Colonic mucosa (tissue), 4 donors: ENCODE measurements around the gene CLASP2. TPM values are rescaled to one million over a fixed set of nuclear protein-coding genes. Genes with fewer than 3 reads are reported as not detected.

Experiments
- DNase-seq: peaks from one replicate; pipeline ENCODE4 v3.0.0-alpha.2; 2020
- H3K27ac ChIP-seq: fragments of 200-600 bp; one replicate; pipeline ENCODE4 v1.8.0; 2021
- H3K27me3 ChIP-seq: fragments of 200-600 bp; one replicate; pipeline ENCODE4 v1.8.0; 2021
- H3K36me3 ChIP-seq: fragments of 200-600 bp; one replicate; pipeline ENCODE4 v1.8.0; 2021
- H3K4me1 ChIP-seq: fragments of 200-600 bp; one replicate; pipeline ENCODE4 v1.8.0; 2021; ENCODE audit warnings: mild to moderate bottlenecking
- H3K4me3 ChIP-seq: fragments of 200-600 bp; one replicate; pipeline ENCODE4 v1.8.0; 2021
- H3K9ac ChIP-seq, 2 donors: one replicate each; pipeline ENCODE4 v1.7.0; 2013; ENCODE audit warnings: control low read depth in 2 of 2, low read depth in 2 of 2, low read length in 2 of 2
- H3K9me3 ChIP-seq: fragments of 200-600 bp; one replicate; pipeline ENCODE4 v1.8.0; 2021
- intact Hi-C: fragments of 100-400 bp; cut with DNase I; formaldehyde crosslinking; loops from one replicate; pipeline ENCODE4 v1.14.1; 2022
- total RNA-seq, 2 donors: library from RNA; stranded (reverse); fragmentation: NEBNext Ultra II Directional in 1 of 2; extraction: Animal tissue kit (Norgen Biotek cat#: 25700) in 1 of 2; gene quantifications; one replicate each; pipeline ENCODE4 v1.2.1, GENCODE V29; 2021
- TF ChIP-seq, protein P1 (sequence below): fragments of 200-600 bp; IDR thresholded peaks from one replicate; pipeline ENCODE4 v1.8.0; 2022; ENCODE audit warnings: antibody characterized with exemption, mild to moderate bottlenecking
- donor health status: healthy.
- donor health status: DM: no; HTN: no; CAD: no.
- donor health status: DM: no; HTN: no; CAD: no.

Gene CLASP2
- total RNA-seq, 2 donors from 2014 or later, result 37.4 to 40.9 TPM

DNA sequence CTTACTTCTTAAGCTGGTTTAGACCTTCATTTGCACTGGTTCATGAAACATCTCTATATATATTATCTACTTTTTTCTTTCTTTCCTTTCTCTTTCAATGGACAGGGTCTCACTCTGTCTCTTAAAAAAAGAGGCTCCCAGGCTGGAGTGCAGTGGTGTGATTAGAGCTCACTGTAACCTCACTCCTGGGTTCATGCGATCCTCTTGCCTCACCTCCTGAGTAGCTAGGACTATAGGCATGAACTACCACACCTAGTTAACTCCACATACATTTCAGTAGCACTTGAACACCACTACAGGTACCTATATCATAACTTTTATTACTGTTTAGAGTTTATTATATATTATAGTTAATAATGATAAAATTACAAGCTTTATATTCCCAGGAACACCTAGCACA lies 160.8 kb downstream of the CLASP2 start:
- H3K9me3 ChIP-seq, result no peaks in the 10 kb centered on the region
- TF ChIP-seq, protein P1, sequence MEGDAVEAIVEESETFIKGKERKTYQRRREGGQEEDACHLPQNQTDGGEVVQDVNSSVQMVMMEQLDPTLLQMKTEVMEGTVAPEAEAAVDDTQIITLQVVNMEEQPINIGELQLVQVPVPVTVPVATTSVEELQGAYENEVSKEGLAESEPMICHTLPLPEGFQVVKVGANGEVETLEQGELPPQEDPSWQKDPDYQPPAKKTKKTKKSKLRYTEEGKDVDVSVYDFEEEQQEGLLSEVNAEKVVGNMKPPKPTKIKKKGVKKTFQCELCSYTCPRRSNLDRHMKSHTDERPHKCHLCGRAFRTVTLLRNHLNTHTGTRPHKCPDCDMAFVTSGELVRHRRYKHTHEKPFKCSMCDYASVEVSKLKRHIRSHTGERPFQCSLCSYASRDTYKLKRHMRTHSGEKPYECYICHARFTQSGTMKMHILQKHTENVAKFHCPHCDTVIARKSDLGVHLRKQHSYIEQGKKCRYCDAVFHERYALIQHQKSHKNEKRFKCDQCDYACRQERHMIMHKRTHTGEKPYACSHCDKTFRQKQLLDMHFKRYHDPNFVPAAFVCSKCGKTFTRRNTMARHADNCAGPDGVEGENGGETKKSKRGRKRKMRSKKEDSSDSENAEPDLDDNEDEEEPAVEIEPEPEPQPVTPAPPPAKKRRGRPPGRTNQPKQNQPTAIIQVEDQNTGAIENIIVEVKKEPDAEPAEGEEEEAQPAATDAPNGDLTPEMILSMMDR, result no peak
- H3K27ac ChIP-seq, result no peak overlapping the region
- H3K4me1 ChIP-seq, result no peaks in the 10 kb centered on the region
- intact Hi-C loops, result no loop called here
- H3K27me3 ChIP-seq, result no peaks in the 10 kb centered on the region
- no peak for DNase-seq
- no peaks in the 10 kb centered on the region for H3K36me3 ChIP-seq
- H3K4me3 ChIP-seq, result no peak overlapping the region
- no peak overlapping the region for H3K9ac ChIP-seq

DNA sequence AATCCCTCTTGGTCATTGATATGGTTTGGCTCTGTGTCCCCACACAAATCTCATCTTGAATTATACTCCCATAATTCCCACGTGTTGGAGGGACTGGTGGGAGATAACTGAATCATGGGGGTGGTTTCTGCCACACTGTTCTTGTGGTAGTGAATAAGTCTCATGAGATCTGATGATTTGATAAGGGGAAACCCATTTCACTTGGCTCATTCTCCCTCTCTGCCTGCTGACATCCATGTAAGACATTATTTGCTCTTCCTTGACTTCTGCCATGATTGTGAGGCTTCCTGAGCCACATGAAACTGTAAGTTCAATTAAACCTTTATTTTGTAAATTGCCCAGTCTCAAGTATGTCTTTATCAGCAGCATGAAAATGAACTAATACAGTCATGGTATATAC lies 171.0 kb downstream of the CLASP2 start:
- intact Hi-C loops, result no loop called here

DNA sequence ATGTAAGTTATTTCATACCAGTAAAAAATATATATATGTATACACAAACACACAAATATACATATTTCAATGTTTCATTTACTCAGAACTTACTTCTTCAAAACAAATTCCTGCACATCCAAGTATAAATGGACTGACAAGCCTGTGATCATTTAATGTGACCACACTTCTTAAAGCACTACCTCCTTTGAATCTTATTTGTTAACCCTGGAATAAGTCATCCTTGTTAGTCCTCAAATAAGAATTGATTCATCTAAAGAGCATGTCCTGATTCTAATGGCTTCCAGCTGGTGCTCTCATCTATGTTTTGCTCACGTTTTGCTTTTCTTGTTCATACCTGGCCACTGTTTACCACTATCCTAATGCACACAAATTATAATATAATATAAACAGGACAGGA lies 173.9 kb downstream of the CLASP2 start:
- Histone ChIP-seq H3K27me3 (no peaks in the 10 kb centered on the region), H3K4me1 (no peaks in the 10 kb centered on the region), H3K4me3 (no peak overlapping the region), H3K9me3 (no peaks in the 10 kb centered on the region), H3K27ac (no peak overlapping the region), H3K36me3 (no peaks in the 10 kb centered on the region), H3K9ac (no peak overlapping the region)
- intact Hi-C loops, result no loop called here
- DNase-seq, result no peak
- TF ChIP-seq, protein P1, result no peak

More for the DNA sequence above, 171.0 kb downstream of the CLASP2 start:
- no peaks in the 10 kb centered on the region for H3K36me3 ChIP-seq
- TF ChIP-seq, protein P1, result no peak
- H3K9me3 ChIP-seq, result no peaks in the 10 kb centered on the region
- no peak overlapping the region for H3K9ac ChIP-seq
- no peaks in the 10 kb centered on the region for H3K27me3 ChIP-seq
- no peak overlapping the region for H3K27ac ChIP-seq
- no peak for DNase-seq
- H3K4me1 ChIP-seq, result no peaks in the 10 kb centered on the region
- H3K4me3 ChIP-seq, result no peak overlapping the region

DNA sequence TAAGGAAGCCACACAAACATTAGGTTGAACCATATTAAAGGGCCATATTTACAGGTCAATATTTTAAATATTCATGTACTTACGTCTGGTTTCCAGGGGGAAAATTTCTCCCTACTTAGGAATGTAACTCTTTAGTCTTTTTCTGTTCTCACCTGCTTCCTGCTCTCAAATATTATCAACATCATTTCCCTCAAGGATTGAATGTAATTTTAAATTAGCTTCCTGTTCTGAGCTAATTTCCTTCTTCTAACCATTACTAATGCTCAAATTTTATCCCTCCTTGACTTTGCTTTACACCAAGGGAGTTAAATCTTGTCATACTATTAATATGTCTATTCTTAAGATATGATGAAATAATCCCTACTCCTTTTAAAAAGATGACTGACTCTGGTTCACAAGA lies 174.5 kb downstream of the CLASP2 start:
- no peaks in the 10 kb centered on the region for H3K9me3 ChIP-seq
- H3K4me3 ChIP-seq, result no peak overlapping the region
- no peak for DNase-seq
- no peak overlapping the region for H3K27ac ChIP-seq
- no peaks in the 10 kb centered on the region for H3K27me3 ChIP-seq
- no peaks in the 10 kb centered on the region for H3K4me1 ChIP-seq
- H3K36me3 ChIP-seq, result no peaks in the 10 kb centered on the region
- TF ChIP-seq, protein P1, result no peak
- intact Hi-C loops, result no loop called here
- no peak overlapping the region for H3K9ac ChIP-seq

DNA sequence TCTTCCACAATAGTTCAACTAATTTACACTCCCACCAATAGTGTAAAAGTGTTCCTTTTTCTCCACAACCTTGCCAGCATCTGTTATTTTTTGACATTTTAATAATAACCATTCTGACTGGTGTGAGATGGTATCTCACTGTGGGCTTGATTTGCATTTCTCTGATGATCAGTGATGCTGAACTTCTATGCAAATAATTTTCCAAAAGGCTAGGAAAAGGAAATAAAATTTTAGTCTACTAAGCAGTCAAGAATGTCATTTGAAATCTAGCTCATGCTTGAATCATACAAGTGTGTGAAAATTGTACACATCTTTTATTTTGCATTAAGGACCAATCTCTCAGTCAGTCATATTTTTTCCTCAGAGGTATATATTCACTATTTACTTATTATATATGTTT lies 176.1 kb downstream of the CLASP2 start:
- intact Hi-C loops, result no loop called here
- no peaks in the 10 kb centered on the region for H3K36me3 ChIP-seq
- H3K9ac ChIP-seq, result no peak overlapping the region
- H3K27ac ChIP-seq, result no peak overlapping the region
- no peak overlapping the region for H3K4me3 ChIP-seq
- TF ChIP-seq, protein P1, result no peak
- no peaks in the 10 kb centered on the region for H3K27me3 ChIP-seq
- no peaks in the 10 kb centered on the region for H3K4me1 ChIP-seq
- no peaks in the 10 kb centered on the region for H3K9me3 ChIP-seq
- no peak for DNase-seq
